ENCODE data around the gene DCXR.
A peak's percentile ranks its signal among the peaks of the same experiment; 100 is the strongest.

DCXR gene

GRCh38 chr17:82056729-82057621, 19.5 kb upstream of the DCXR start:
- Mint-ChIP-seq H3K27me3 (no peaks in the 10 kb centered on the region), H3K4me1 (no peaks in the 10 kb centered on the region), H3K4me3 (no peak overlapping the region), H3K36me3 (ENCODE audit: insufficient read depth) (peaks cover 13% of the 10 kb centered on the region), H3K27ac (ENCODE audit: low read depth) (no peak overlapping the region), H3K9me3 (no peaks in the 10 kb centered on the region)
- DNase-seq (ENCODE audit: low spot score in 2 of 2): no peak
- no peak for ATAC-seq (replicated peaks; ENCODE audit: extremely low read depth, poor library complexity, severe bottlenecking)

DNA sequence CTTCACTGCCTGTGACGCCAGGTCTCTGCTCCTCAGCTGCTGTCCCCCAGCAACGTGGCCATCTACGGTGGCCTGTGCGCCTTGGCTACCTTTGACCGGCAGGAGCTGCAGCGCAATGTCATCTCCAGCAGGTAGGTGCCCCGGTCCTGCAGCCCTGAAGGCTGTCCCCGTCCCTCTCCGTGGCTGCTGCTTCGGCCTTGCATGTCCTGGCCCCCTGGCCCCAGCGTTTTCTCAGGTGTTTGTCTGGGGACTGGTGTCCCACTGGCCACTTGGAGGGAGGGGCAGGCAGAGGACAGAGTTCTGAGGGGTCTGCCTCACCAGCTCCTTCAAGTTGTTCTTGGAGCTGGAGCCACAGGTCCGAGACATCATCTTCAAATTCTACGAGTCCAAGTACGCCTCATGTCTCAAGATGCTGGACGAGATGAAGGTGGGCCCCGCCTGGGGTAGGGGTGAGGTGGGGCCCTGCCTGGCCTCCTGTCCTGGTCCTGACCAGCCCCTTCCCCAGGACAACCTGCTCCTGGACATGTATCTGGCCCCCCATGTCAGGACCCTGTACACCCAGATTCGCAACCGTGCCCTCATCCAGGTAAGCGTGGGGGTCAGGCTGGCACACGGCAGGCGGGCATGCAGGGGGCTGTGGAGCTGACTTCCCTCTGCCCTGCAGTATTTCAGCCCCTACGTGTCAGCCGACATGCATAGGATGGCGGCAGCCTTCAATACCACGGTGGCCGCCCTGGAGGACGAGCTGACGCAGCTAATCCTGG, 18.6 kb upstream of the DCXR start:
- DNase-seq (ENCODE audit: low spot score in 2 of 2) (no peak), ATAC-seq (replicated peaks; ENCODE audit: extremely low read depth, poor library complexity, severe bottlenecking) (no peak)
- H3K27me3 Mint-ChIP-seq: no peaks in the 10 kb centered on the region
- H3K4me3 Mint-ChIP-seq: no peak overlapping the region
- no peaks in the 10 kb centered on the region for H3K9me3 Mint-ChIP-seq
- H3K27ac Mint-ChIP-seq (ENCODE audit: low read depth): no peak overlapping the region
- no peaks in the 10 kb centered on the region for H3K4me1 Mint-ChIP-seq
- peaks cover 13% of the 10 kb centered on the region for H3K36me3 Mint-ChIP-seq (ENCODE audit: insufficient read depth)

DNA sequence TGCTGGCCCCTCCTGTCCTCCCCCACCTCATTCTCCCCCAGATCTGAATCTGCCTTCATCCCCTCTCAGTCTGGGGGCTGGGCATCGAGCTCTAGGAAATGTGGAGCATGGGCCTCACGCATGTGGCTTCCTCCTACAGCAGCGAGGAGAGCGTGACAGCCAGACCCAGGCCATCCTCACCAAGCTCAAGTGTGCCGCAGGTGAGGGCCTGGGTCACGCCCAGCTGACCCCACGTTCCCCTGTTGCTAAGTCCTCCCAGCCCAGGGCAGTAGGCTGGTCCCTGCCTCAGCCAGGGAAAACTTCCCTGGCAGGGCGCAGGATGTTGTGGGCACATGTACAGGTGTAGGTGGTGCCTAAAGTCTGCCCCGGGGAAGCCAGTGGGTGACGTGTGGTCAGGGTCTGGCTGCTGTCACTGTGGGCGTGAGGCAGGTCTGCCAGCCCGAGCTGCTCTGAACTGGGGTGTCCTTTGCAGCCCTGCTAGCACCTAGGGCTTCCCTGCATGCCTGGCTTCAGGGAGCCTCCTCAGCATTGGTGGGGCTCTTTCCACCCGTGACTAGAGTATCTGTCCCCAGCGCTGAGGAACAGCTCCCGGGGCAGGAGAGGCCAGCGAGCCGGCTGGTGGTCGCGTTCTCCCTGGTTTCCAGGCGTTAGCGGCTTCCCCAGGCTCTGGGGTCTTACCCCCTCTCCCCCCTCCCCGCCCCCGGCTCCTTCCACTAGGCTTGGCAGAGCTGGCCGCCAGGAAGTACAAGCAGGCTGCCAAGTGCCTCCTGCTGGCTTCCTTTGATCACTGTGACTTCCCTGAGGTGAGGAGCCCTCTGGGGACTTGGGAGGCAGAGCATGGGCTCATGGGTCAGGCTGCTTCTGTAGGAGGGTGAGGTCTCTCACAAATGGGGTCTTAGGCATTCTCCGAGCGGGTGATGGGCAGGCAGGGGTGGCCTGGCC, 17.8 kb upstream of the DCXR start:
- H3K4me3 Mint-ChIP-seq: no peak overlapping the region
- H3K36me3 Mint-ChIP-seq (ENCODE audit: insufficient read depth): peaks cover 13% of the 10 kb centered on the region
- no peak overlapping the region for H3K27ac Mint-ChIP-seq (ENCODE audit: low read depth)
- DNase-seq (ENCODE audit: low spot score in 2 of 2): no peak
- H3K4me1 Mint-ChIP-seq: peaks cover 5% of the 10 kb centered on the region
- H3K9me3 Mint-ChIP-seq: no peaks in the 10 kb centered on the region
- ATAC-seq (replicated peaks; ENCODE audit: extremely low read depth, poor library complexity, severe bottlenecking): no peak
- H3K27me3 Mint-ChIP-seq: no peaks in the 10 kb centered on the region

- Mint-ChIP-seq H3K36me3 (ENCODE audit: insufficient read depth) (peaks cover 13% of the 10 kb centered on the region), H3K4me1 (peaks cover 5% of the 10 kb centered on the region), H3K27ac (ENCODE audit: low read depth) (no peak overlapping the region), H3K9me3 (no peaks in the 10 kb centered on the region), H3K27me3 (no peaks in the 10 kb centered on the region), H3K4me3 (peak overlapping the region; percentile 78)
- ATAC-seq (replicated peaks; ENCODE audit: extremely low read depth, poor library complexity, severe bottlenecking) (no peak), DNase-seq (ENCODE audit: low spot score in 2 of 2) (no peak)
Observed at GRCh38 chr17:82054351-82055022, 17.0 kb upstream of the DCXR start.

DNA sequence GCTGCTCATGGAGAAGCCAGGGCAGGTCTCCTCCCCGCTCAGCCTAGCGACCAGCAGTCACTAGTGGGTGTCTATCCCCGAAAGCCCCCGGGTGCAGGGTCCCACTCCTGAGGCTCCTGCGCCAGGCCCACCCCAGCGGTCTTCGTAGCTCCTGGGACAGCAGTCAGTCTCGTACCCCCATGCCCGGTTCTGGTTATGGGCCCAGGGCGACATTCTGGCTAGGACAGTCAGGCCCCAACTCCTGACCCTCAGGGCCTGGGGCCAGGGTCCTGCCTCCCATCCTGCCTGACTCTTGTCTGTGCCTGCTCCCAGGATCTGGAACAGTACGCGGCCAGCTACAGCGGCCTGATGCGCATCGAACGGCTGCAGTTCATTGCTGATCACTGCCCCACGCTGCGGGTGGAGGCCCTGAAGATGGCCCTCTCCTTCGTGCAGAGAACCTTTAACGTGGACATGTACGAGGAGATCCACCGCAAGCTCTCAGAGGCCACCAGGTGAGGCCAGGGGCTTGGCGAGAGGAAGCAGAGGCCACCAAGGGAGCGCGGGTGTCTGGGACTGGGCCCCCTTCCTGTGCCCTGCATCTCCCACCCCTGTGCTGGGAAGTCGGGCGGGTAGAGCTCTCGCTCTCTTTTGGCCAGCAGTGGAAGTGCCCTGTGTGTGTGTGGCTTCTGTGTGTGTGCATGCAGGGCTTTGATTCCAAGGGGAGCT, 16.2 kb upstream of the DCXR start:
- no peaks in the 10 kb centered on the region for H3K27me3 Mint-ChIP-seq
- no peaks in the 10 kb centered on the region for H3K9me3 Mint-ChIP-seq
- H3K4me3 Mint-ChIP-seq: peak overlapping the region; percentile 78
- ATAC-seq (replicated peaks; ENCODE audit: extremely low read depth, poor library complexity, severe bottlenecking) (no peak), DNase-seq (ENCODE audit: low spot score in 2 of 2) (no peak)
- H3K4me1 Mint-ChIP-seq: peaks cover 5% of the 10 kb centered on the region
- H3K27ac Mint-ChIP-seq (ENCODE audit: low read depth): no peak overlapping the region
- H3K36me3 Mint-ChIP-seq (ENCODE audit: insufficient read depth): peaks cover 12% of the 10 kb centered on the region

- peak overlapping the region; percentile 78 for H3K4me3 Mint-ChIP-seq
- H3K27me3 Mint-ChIP-seq: no peaks in the 10 kb centered on the region
- H3K27ac Mint-ChIP-seq (ENCODE audit: low read depth): no peak overlapping the region
- no peak for DNase-seq (ENCODE audit: low spot score in 2 of 2)
- H3K36me3 Mint-ChIP-seq (ENCODE audit: insufficient read depth): peaks cover 10% of the 10 kb centered on the region
- ATAC-seq (replicated peaks; ENCODE audit: extremely low read depth, poor library complexity, severe bottlenecking): no peak
- peaks cover 5% of the 10 kb centered on the region for H3K4me1 Mint-ChIP-seq
- H3K9me3 Mint-ChIP-seq: no peaks in the 10 kb centered on the region
Observed at GRCh38 chr17:82053130-82053529, 15.6 kb upstream of the DCXR start.

GRCh38 chr17:82052638-82053059, 15.2 kb upstream of the DCXR start:
- Mint-ChIP-seq H3K27ac (ENCODE audit: low read depth) (no peak overlapping the region), H3K9me3 (no peaks in the 10 kb centered on the region), H3K27me3 (no peaks in the 10 kb centered on the region), H3K36me3 (ENCODE audit: insufficient read depth) (peaks cover 8% of the 10 kb centered on the region), H3K4me1 (peaks cover 5% of the 10 kb centered on the region), H3K4me3 (peak overlapping the region; percentile 78)
- ATAC-seq (replicated peaks; ENCODE audit: extremely low read depth, poor library complexity, severe bottlenecking) (no peak), DNase-seq (ENCODE audit: low spot score in 2 of 2) (no peak)

DNA sequence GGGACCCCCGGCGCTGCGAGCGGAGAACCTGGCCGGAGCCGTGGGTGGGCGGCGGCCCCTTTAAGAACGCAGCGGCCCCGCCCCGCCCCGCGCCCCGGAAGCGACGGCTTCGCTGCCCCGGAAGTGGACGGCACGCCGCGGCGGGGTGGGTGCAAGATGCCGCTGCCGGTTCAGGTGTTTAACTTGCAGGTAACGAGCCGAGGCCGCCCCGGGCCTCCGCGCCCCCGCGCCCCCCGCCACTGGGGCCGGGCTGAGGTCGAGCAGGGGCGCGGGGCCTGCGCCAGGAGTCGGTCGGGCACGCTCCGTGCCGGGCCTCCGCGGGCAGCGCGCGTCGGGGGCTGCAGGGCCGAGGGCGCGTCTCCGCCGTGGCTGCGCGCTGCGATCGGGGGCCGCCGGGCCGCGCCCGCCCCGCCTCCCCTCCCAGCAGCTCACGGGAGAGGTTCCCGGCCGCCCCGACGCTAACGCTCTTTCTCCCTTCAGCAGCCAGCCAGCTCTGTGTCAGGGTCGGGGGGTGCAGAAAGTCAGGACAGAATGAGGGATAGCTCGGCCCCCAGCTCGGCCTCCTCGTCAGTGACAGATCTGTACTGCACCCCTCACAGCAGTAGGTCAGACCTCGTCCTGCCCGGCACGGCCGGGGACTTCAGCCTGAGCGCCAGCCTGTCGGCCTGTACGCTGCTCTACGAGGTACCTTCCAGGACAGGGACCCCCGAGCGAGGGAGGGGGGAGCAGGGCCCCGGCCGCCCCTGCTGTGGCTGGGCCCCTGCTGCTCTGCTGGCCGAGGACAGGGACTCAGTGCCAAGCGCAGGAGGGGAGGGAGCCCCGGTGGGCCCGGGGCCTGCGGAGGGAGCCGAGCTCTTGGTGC, 14.5 kb upstream of the DCXR start, which contains the start of the genes GPS1 and RFNG:
GPS1 (plus strand) TSS at position 123 of the 862 bp plus-strand sequence; CDS start at position 157, 34 bp downstream.
RFNG (minus strand) TSS at position 36 of the 862 bp plus-strand sequence. CDS start 45 bp downstream, outside the sequence.
- Mint-ChIP-seq H3K4me3 (peak within 1 kb of the TSS; percentile 86), H3K36me3 (ENCODE audit: insufficient read depth) (peaks cover 8% of the 10 kb centered on the region), H3K4me1 (peaks cover 5% of the 10 kb centered on the region), H3K27ac (ENCODE audit: low read depth) (peak within 1 kb of the TSS; percentile 51), H3K9me3 (no peaks in the 10 kb centered on the region), H3K27me3 (no peaks in the 10 kb centered on the region)
- peak; percentile 87 for ATAC-seq (replicated peaks; ENCODE audit: extremely low read depth, poor library complexity, severe bottlenecking)
- peak; percentile 55 for DNase-seq (ENCODE audit: low spot score in 2 of 2)

- DNase-seq (ENCODE audit: low spot score in 2 of 2) (no peak), ATAC-seq (replicated peaks; ENCODE audit: extremely low read depth, poor library complexity, severe bottlenecking) (peak; percentile 8)
- peaks cover 5% of the 10 kb centered on the region for H3K4me1 Mint-ChIP-seq
- H3K36me3 Mint-ChIP-seq (ENCODE audit: insufficient read depth): peaks cover 5% of the 10 kb centered on the region
- H3K4me3 Mint-ChIP-seq: peak overlapping the region; percentile 86
- peak overlapping the region; percentile 51 for H3K27ac Mint-ChIP-seq (ENCODE audit: low read depth)
- no peaks in the 10 kb centered on the region for H3K9me3 Mint-ChIP-seq
- no peaks in the 10 kb centered on the region for H3K27me3 Mint-ChIP-seq
Observed at GRCh38 chr17:82050761-82051641, 13.5 kb upstream of the DCXR start.

DNA sequence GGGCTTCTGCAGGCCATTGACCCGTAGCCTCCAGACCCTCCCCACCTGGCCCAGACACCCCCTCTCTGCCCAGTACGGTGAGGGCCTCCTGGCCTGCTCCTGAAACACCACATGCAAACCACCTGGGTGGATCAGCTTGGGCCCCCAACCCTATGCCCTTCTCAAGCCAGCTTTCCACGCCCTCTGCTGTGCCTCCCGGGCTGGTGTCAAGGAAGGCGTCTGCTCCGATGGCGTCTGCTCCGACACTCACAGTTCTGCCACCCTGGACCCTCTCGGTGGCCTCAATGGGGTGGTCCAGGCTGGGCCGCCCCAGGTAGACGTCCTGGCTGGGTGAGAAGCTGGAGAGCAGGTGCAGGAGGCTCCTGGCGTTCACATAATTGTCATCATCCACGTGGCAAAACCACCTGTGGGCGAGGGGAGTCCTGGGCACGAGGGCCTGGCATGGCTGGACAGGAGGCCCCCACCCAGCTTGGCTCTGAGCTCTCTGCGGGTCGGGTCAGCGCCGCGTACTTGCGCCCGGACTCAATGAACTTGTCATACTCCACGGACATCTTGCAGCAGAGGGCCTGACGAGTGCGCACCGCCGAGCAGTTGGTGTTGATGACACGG, 12.8 kb upstream of the DCXR start:
- H3K4me3 Mint-ChIP-seq: peak overlapping the region; percentile 86
- H3K27me3 Mint-ChIP-seq: no peaks in the 10 kb centered on the region
- ATAC-seq (replicated peaks; ENCODE audit: extremely low read depth, poor library complexity, severe bottlenecking) (no peak), DNase-seq (ENCODE audit: low spot score in 2 of 2) (no peak)
- H3K4me1 Mint-ChIP-seq: peaks cover 5% of the 10 kb centered on the region
- peaks cover 3% of the 10 kb centered on the region for H3K36me3 Mint-ChIP-seq (ENCODE audit: insufficient read depth)
- H3K9me3 Mint-ChIP-seq: no peaks in the 10 kb centered on the region
- peak overlapping the region; percentile 51 for H3K27ac Mint-ChIP-seq (ENCODE audit: low read depth)
